Stimulated activated CD8-positive, alpha-beta memory T cell treated with anti-CD3 and anti-CD28 coated beads, Interleukin-2, amount 100 ng/mL, for 48 hours (primary cell): ENCODE data around the gene ALG13.
"Not testable (repeated sequence)": the region's sequence is repeated elsewhere in the genome, so short reads cannot be mapped to it uniquely, and the experiment has no call there.

ENCODE experiments used
- DNase-seq, 2 donors: peaks; one replicate each; pipeline ENCODE4 v3.0.0-alpha.2; 2020; ENCODE audit warnings: low read depth in 2 of 2

ALG13 gene

GRCh38 chrX:111759686-111760085 is 78.7 kb downstream of the ALG13 start:
- no peak for DNase-seq

GRCh38 chrX:111761578-111762135 is 80.7 kb downstream of the ALG13 start:
- DNase-seq, result no peak

DNA sequence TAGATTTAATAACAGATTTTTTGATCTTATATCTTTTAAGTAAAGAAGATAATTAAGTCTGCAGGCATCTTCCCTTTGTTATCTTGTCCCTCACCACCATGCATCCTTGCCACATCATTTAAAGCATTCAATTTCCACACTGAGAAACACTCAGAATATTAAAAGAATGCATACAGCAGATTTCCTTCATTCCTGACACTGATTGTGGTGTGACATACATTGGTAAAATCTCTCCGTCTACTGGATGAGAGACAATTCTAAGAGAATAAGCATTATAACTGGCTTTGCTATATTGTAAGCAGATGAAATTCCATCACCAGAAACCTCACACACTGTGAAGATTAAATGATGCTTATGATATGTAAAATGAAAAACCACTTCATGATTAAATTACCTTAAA is 97.6 kb downstream of the ALG13 start:
- no peak for DNase-seq

- DNase-seq, result no peak
These were observed 98.6 kb downstream of the ALG13 start for GRCh38 chrX:111779582-111779981.

DNA sequence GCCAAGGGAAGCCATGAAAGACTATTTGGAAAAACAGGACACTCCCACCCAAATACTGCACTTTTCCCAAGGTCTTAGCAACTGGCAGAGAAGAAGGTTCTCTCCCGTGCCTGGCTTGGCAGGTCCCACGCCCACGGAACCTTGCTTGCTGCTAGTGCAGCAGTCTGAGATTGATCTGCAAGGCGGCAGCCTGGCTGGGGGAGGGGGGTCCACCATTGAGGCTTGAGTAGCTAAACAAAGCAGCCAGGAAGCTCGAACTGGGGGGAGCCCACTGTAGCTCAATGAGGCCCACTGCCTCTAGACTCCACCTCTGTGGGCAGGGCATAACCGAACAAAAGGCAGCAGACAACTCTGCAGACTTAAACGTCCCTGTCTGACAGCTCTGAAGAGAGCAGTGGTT is 103.7 kb downstream of the ALG13 start:
- no peak for DNase-seq

DNA sequence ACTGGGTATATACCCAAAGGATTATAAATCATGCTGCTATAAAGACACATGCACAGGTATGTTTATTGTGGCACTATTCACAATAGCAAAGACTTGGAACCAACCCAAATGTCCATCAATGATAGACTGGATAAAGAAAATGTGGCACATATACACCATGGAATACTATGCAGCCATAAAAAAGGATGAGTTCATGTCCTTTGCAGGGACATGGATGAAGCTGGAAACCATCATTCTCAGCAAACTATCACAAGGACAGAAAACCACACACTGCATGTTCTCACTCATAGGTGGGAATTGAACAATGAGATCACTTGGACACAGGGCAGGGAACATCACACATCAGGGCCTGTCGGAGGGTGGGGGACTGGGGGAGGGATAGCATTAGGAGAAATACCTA is 109.1 kb downstream of the ALG13 start:
- not testable (repeated sequence) for DNase-seq
